Stimulated activated naive B cell treated with anti-CD40 and anti-IgM and Interleukin-4, amounts not matched to agents 10 μg/mL and 1 μg/mL and 100 μg/mL, for 72 hours (primary cell): Measurements from ENCODE around the gene LRMDA.

Experiments used
- ATAC-seq, 2 donors: fragments of 150-1000 bp; cut with Tn5 transposase; replicated peaks; 2 replicates each; pipeline ENCODE4 v1.10.0; 2021; ENCODE audit warnings: moderate library complexity in 1 of 2
- DNase-seq: peaks from one replicate; pipeline ENCODE4 v3.0.0; 2021
- H3K27ac Mint-ChIP-seq: one replicate; pipeline ENCODE4 v1.8.0; 2022; ENCODE audit warnings: mild to moderate bottlenecking, mixed read lengths
- H3K27me3 Mint-ChIP-seq, 2 donors: one replicate each; pipeline ENCODE4 v1.8.0; 2022; ENCODE audit warnings: mixed read lengths in 2 of 2
- H3K36me3 Mint-ChIP-seq, 2 donors: one replicate each; pipeline ENCODE4 v1.8.0; 2022; ENCODE audit warnings: mixed read lengths in 2 of 2, mild to moderate bottlenecking in 1 of 2
- H3K4me1 Mint-ChIP-seq, 2 donors: one replicate each; pipeline ENCODE4 v1.8.0; 2022; ENCODE audit warnings: mixed read lengths in 2 of 2, mild to moderate bottlenecking in 1 of 2
- H3K4me3 Mint-ChIP-seq, 2 donors: one replicate each; pipeline ENCODE4 v1.8.0; 2022; ENCODE audit warnings: mild to moderate bottlenecking in 2 of 2, mixed read lengths in 2 of 2, moderate library complexity in 1 of 2
- H3K9me3 Mint-ChIP-seq, 2 donors: one replicate each; pipeline ENCODE4 v1.8.0; 2022; ENCODE audit warnings: mixed read lengths in 2 of 2, mild to moderate bottlenecking in 1 of 2

LRMDA gene

DNA sequence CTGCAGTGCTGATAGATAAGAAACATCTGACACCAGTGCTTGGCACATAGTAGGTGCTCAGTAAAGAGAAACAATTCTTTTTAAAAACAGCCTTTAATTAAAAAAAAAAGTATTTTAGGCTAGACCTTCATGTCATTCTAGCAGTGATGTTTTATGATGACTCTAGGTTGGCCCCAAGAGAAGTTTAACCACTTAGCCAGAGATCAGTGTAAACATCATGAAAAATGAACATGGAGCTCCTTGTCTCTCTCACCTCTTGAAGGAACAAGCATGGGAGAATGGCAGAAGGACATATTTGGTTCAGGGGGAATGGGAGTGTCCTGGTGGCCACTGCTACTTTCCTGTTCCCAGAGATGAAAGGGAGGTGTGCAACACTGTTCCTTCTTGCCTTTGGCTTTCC lies 641.0 kb downstream of the LRMDA start:
- Mint-ChIP-seq H3K27me3 (peaks cover 3 to 5% of the 10 kb centered on the region in 2 donors), H3K4me1 (no peaks in the 10 kb centered on the region), H3K4me3 (no peak overlapping the region), H3K36me3 (no peaks in the 10 kb centered on the region), H3K27ac (no peak overlapping the region), H3K9me3 (peaks cover 0 to 5% of the 10 kb centered on the region in 2 donors)
- no peak for DNase-seq
- ATAC-seq, result no peak

DNA sequence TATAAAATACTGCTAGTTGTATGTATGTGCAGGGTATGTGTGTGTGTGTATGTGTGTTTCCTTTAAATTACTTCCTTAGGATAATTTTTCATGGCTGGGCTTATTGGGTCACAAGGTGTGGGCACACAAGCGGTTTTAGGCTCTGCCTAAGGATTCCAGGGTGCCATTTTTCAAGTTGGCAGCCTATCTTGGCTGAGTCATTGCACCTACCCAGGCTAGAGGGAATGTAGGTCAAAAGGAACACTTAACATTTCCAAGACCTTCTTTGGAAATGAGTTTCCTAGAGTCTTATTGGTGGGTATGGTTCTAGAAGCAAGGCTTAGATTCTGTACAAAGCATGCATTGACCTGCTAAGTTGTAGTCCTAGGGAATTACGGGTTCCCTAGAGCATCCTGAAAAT lies 642.1 kb downstream of the LRMDA start:
- DNase-seq, result no peak
- Mint-ChIP-seq H3K27me3 (peaks cover 3 to 5% of the 10 kb centered on the region in 2 donors), H3K4me1 (no peaks in the 10 kb centered on the region), H3K4me3 (no peak overlapping the region), H3K36me3 (no peaks in the 10 kb centered on the region), H3K27ac (no peak overlapping the region), H3K9me3 (peaks cover 0 to 2% of the 10 kb centered on the region in 2 donors)
- ATAC-seq, result no peak

DNA sequence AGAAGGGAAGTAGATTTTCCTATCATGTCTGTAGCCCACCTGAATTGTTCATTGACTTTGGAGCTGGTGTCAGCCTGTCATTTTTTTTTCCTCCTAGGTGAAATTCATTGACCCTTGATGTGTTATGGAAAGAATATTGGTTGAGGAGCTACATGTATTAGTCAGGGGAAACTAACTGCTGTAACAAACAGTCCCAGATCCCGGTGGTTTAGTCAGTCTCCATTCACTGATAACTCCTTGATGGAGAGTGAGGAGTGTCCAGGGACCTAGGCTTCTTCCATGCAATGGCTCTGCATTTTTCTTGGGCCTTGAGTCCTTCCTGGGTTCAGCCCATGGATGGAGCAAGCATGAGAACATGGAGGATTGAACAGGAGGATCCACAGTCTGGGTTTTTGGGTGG lies 643.2 kb downstream of the LRMDA start:
- Mint-ChIP-seq H3K27me3 (peaks cover 3 to 5% of the 10 kb centered on the region in 2 donors), H3K27ac (no peak overlapping the region), H3K9me3 (peaks cover 0 to 2% of the 10 kb centered on the region in 2 donors), H3K4me3 (no peak overlapping the region), H3K36me3 (no peaks in the 10 kb centered on the region), H3K4me1 (no peaks in the 10 kb centered on the region)
- ATAC-seq (no peak), DNase-seq (no peak)

DNA sequence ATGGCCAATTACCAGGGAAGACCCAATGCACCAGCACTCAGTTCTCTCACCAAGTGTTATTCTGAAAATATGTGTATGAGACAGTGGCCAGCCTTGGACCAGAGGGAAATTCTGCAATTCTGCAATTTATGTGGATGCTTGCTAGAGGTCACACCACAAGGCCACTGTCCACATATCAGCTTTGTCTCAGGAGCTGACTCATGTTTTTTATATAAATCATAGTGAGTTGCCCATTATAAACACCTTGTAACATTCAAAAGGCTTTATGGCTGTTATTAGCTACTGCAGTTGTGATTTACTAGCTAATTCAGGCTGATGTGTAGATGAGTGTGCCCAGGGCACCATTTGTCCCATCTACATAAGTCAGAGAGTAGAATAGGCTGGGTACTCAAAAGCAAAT lies 649.0 kb downstream of the LRMDA start:
- no peak for DNase-seq
- no peaks in the 10 kb centered on the region for H3K27me3 Mint-ChIP-seq
- ATAC-seq, result no peak
- no peaks in the 10 kb centered on the region for H3K36me3 Mint-ChIP-seq
- H3K4me1 Mint-ChIP-seq, result no peaks in the 10 kb centered on the region
- H3K27ac Mint-ChIP-seq, result no peak overlapping the region
- H3K4me3 Mint-ChIP-seq, result no peak overlapping the region
- H3K9me3 Mint-ChIP-seq, result no peaks in the 10 kb centered on the region

DNA sequence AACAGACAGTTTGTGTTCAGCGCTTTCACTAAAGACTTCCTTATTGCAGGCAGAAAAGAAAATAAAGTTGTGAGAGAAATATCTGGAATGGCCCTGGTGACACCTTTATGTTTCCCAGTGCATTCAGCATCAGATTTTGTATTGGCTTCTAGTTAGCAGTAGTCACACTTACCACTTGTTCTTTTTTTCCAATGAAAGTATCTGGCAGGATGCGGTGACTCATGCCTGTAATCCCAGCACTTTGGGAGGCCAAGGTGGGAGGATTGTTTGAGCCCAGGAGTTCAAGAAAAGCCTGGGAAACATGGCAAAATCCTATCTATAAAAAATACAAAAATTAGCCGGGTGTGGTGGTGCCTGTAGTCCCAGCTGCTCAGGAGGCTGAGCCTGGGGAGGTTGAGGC lies 649.6 kb downstream of the LRMDA start:
- Mint-ChIP-seq H3K9me3 (no peaks in the 10 kb centered on the region), H3K27ac (no peak overlapping the region), H3K4me3 (no peak overlapping the region), H3K27me3 (peaks cover 0 to 4% of the 10 kb centered on the region in 2 donors), H3K4me1 (no peaks in the 10 kb centered on the region), H3K36me3 (no peaks in the 10 kb centered on the region)
- ATAC-seq (no peak), DNase-seq (no peak)

DNA sequence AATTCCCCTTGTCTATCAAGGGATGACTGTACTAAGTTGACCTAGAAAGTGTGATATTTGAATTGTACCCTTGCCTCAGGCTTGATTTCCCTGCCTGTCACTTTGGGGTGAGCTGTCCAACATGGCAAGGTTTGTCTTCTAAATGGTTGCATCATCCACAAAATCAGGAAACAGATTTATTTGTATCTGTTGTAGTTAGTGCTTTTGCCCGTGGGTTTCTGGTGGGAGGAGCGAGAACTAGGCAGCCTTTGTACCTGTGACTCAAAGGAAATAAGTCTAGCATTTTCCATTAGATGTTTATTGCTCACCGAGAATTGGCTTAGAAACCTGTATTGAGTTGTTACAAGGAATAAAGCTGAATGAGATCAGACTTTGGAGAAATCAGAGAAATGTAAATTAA lies 650.8 kb downstream of the LRMDA start:
- H3K4me3 Mint-ChIP-seq, result no peak overlapping the region
- no peaks in the 10 kb centered on the region for H3K4me1 Mint-ChIP-seq
- ATAC-seq (no peak), DNase-seq (no peak)
- no peaks in the 10 kb centered on the region for H3K9me3 Mint-ChIP-seq
- no peak overlapping the region for H3K27ac Mint-ChIP-seq
- peaks cover 0 to 8% of the 10 kb centered on the region in 2 donors for H3K27me3 Mint-ChIP-seq
- no peaks in the 10 kb centered on the region for H3K36me3 Mint-ChIP-seq

DNA sequence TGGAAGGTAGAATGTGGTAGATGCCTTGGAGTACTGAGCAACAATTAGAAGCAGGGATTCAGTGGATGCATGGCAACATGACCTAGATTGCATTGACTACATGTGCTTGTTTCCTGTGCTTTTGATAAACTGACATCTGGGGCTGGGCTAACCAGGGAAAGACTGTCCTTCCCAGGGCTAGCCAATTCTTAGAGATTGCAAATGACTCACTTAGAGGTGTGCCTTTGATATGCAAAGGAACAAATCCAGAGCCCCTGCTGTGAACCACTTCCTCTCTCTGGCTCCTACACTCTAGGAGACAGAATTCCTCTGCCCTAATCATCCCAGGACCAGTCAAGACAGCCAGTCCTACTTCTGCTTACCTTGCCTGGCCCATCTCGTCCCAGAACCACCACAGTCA lies 651.5 kb downstream of the LRMDA start:
- Mint-ChIP-seq H3K4me1 (no peaks in the 10 kb centered on the region), H3K27ac (no peak overlapping the region)
- DNase-seq, result no peak

DNA sequence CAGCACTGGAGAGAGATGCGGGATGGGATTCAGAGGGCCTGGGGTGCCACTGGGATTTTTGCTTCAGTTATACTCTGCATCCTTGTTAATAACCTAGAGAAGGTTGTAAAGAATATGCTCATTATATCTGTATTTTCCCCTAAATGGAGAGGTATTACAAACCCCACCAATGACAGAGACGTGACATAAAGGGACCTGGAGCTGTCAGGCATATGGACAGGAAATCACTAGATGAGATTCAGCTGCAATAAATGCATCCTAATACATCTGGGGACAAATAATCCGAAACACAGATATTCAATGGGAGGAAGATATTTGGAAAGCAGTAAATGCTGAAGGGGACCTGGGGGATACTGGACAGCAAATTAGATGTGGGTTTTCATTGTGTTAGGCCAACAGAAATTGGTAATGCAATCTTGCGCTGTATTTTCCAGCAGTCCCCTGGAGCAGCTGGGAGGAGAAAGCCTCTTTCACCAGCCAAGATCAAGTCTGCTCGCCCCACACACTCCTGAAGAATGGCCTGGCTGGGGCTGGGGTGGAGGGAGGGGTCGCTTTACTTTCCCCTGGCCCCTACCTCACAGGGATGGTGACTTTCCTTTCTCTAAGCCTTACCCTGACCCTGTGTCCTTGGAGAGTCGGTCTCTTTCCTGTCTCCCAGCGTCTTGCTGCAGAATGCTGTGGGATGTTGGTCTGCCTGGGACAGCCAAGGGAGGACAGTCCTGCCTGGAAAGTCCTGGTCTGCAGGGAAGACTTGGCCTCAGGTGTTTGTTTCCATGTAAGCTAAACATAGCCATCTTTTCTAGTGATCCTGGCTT lies 653.8 kb downstream of the LRMDA start:
- no peaks in the 10 kb centered on the region for H3K4me1 Mint-ChIP-seq
- DNase-seq (no peak), ATAC-seq (no peak)
- H3K9me3 Mint-ChIP-seq, result peaks cover 2% of the 10 kb centered on the region in 2 donors
- H3K36me3 Mint-ChIP-seq, result no peaks in the 10 kb centered on the region
- no peak overlapping the region for H3K27ac Mint-ChIP-seq
- no peak overlapping the region for H3K4me3 Mint-ChIP-seq
- peaks cover 0 to 8% of the 10 kb centered on the region in 2 donors for H3K27me3 Mint-ChIP-seq

More for the DNA sequence above, 651.5 kb downstream of the LRMDA start:
- peaks cover 0 to 8% of the 10 kb centered on the region in 2 donors for H3K27me3 Mint-ChIP-seq
- no peak overlapping the region for H3K4me3 Mint-ChIP-seq
- no peak for ATAC-seq
- no peaks in the 10 kb centered on the region for H3K36me3 Mint-ChIP-seq
- H3K9me3 Mint-ChIP-seq, result no peaks in the 10 kb centered on the region

DNA sequence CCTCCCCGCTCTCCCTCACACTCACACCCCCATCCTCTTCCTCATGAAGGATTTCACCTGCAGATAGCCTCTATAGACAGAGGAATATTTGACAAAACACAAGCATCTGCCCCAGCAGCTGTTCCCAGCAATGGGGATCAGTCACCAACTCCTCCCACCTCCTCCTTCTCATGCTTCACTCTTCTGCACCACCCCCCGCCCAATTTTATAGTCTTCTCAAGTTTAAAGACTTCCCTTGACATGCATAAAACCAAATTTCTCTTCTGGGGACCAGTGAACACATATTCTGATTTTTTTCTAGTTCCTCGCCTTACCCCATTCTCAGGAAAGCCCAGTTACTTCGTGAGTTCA lies 654.4 kb downstream of the LRMDA start:
- peaks cover 0 to 8% of the 10 kb centered on the region in 2 donors for H3K27me3 Mint-ChIP-seq
- no peaks in the 10 kb centered on the region for H3K4me1 Mint-ChIP-seq
- H3K27ac Mint-ChIP-seq, result no peak overlapping the region
- H3K36me3 Mint-ChIP-seq, result no peaks in the 10 kb centered on the region
- H3K9me3 Mint-ChIP-seq, result peaks cover 4 to 7% of the 10 kb centered on the region in 2 donors
- DNase-seq, result no peak
- ATAC-seq, result no peak
- no peak overlapping the region for H3K4me3 Mint-ChIP-seq

DNA sequence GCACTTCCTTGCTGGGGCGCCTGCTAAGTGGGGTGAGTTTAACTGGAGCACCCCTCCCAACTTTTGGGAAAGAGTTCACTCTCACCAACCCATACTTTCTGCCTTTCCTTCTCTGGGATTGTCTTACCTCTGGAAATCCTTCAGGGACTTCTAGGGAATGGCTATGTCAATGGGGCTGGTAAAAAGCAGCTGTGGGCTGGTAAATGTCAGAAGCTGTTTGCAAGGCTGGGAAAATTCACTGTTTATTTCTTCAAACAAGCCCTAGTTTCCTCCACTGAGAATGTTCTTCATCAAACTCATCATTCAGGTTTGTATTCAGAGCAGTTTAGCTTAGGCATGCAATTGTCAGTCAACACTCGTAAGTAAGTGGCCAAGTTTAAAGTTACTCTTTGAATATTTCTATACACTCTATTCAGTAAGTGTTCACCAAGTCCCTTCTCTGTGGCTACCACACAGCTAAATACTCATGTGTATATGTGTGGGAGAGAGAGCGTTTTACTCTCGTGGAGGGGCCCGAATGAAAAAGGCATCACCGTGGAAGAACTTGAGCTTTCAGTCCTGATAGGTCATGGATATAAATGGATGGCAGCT lies 654.8 kb downstream of the LRMDA start:
- Mint-ChIP-seq H3K4me3 (no peak overlapping the region), H3K36me3 (no peaks in the 10 kb centered on the region), H3K27me3 (peaks cover 0 to 8% of the 10 kb centered on the region in 2 donors), H3K9me3 (peaks cover 4 to 8% of the 10 kb centered on the region in 2 donors), H3K27ac (no peak overlapping the region), H3K4me1 (no peaks in the 10 kb centered on the region)
- DNase-seq, result no peak
- no peak for ATAC-seq

DNA sequence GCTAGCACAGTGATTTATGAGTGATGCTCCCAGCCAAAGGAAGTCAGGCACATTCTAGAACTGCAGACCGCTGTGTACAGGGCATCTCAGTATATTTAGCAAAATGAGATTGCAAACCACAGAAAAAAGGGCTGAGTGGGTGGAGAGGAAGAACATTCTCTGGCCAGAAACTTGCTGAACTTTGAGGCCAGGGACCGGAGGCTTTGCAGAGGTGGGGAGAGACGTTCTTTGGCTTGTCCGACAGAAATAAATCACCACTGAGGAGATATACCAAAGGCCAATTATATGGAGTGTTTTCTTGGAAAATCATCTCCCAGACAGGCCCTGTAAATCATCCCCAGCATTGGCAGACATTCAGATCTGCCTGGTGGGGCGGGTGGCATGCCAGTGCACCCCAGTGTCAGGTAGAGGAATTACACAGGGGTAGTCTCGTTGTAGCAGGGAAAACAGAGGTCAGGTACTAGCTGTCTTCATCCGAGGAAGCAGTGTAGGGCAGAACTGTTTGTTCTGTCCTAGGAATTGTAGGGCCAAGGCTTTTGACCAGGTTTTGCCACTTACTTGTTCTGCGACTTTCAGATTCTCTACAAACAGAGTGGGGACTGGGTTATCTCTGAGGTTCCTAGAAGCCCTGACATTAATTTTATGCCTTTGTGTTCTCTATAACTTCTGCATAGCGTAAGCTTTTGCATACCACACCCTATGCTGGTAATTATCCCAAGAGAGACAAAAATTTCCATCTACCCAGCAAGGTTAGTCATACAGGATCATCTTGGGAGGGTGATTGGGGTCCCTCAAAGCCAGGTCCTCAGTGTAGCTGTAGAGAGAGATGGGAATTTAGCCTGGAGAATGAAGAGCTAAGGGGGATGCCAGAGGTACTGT lies 655.6 kb downstream of the LRMDA start:
- no peaks in the 10 kb centered on the region for H3K4me1 Mint-ChIP-seq
- peaks cover 0 to 8% of the 10 kb centered on the region in 2 donors for H3K27me3 Mint-ChIP-seq
- H3K27ac Mint-ChIP-seq, result no peak overlapping the region
- no peaks in the 10 kb centered on the region for H3K36me3 Mint-ChIP-seq
- DNase-seq, result no peak
- H3K9me3 Mint-ChIP-seq, result peaks cover 4 to 8% of the 10 kb centered on the region in 2 donors
- ATAC-seq, result peak; percentile 36 to 60
- no peak overlapping the region for H3K4me3 Mint-ChIP-seq

DNA sequence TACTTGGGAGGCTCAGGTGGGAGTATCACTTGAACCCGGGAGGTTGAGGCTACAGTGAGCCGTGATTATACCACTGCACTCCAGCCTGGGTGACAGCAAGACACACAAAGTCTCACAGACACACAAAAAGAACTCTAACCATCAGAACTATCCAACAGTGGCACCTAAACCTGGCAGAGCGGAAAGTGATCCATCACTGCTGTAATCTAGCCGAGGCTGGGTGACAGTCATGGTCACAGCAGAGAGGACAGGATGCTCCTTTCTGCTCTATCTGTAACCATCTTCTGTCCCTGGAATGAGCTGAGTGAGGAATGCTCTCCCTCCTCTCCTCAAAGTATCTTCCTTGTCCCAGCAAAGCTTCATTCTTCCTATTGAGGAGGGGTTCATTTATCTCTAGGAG lies 656.6 kb downstream of the LRMDA start:
- H3K27ac Mint-ChIP-seq, result no peak overlapping the region
- DNase-seq (no peak), ATAC-seq (no peak)
- H3K27me3 Mint-ChIP-seq, result peaks cover 0 to 8% of the 10 kb centered on the region in 2 donors
- no peaks in the 10 kb centered on the region for H3K36me3 Mint-ChIP-seq
- no peak overlapping the region for H3K4me3 Mint-ChIP-seq
- no peaks in the 10 kb centered on the region for H3K4me1 Mint-ChIP-seq
- peaks cover 4 to 8% of the 10 kb centered on the region in 2 donors for H3K9me3 Mint-ChIP-seq

DNA sequence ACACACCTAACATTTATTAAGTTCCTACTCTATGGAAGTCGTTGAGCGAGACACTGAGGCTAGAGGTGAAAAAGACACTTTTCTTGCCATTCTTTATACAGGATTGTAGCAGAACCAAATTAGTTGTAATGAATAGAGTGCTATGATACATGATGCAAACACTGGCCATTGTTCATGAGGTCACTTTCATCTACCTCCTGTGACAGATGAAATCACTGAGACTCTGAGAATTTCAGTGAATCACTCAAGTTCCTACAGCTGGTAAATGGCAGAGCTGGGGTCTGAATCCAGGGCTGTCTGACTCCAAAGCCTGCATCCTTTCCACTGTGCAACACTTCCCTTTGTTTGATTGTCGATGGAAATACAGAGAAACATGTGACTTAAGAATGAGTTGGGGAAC lies 657.6 kb downstream of the LRMDA start:
- ATAC-seq, result no peak
- H3K27me3 Mint-ChIP-seq, result peaks cover 0 to 8% of the 10 kb centered on the region in 2 donors
- no peaks in the 10 kb centered on the region for H3K36me3 Mint-ChIP-seq
- H3K4me3 Mint-ChIP-seq, result no peak overlapping the region
- peaks cover 5 to 8% of the 10 kb centered on the region in 2 donors for H3K9me3 Mint-ChIP-seq
- no peak overlapping the region for H3K27ac Mint-ChIP-seq
- H3K4me1 Mint-ChIP-seq, result no peaks in the 10 kb centered on the region
- no peak for DNase-seq

DNA sequence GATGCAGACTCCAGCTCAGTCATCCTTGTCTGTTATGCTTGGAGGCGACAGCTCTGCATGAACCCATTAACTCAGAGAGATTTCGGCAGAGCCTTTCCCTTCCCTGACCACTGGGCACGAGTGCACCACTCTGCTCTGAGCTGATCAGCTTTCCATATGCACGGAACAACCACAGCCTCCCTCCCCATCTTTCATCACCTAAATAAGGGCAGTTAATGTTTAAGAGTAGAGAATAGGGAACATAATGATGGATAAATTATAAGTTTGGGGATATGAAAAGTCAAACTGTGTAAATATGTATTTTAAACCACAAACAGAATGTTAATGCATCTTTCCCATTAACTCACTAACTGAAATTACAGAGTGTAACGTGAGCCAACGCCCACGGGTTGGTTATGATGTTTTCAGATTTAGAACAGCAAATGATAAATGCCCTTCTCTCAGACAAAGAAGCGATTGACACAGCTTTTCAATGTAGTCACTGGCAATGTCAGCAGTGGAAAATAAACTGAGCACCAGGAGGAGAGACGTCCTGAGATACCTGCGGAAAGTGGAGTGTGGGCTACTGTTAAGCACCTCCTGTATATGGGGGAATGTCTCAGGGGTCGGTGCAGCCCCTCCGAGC lies 658.2 kb downstream of the LRMDA start:
- no peak overlapping the region for H3K27ac Mint-ChIP-seq
- peaks cover 5 to 8% of the 10 kb centered on the region in 2 donors for H3K9me3 Mint-ChIP-seq
- H3K4me3 Mint-ChIP-seq, result no peak overlapping the region
- peaks cover 0 to 8% of the 10 kb centered on the region in 2 donors for H3K27me3 Mint-ChIP-seq
- H3K36me3 Mint-ChIP-seq, result no peaks in the 10 kb centered on the region
- DNase-seq, result no peak
- ATAC-seq, result no peak
- no peaks in the 10 kb centered on the region for H3K4me1 Mint-ChIP-seq
